Ureter (tissue), 1 donor: ENCODE data around the gene ASB13. TPM values are rescaled to one million over a fixed set of nuclear protein-coding genes. Genes with fewer than 3 reads are reported as not detected.
"Not testable (repeated sequence)": the region's sequence is repeated elsewhere in the genome, so short reads cannot be mapped to it uniquely, and the experiment has no call there.

Source experiments
- DNase-seq: peaks from one replicate; pipeline ENCODE4 v3.0.0-alpha.2; 2020; ENCODE audit warnings: low spot score
- total RNA-seq: library from RNA; stranded (reverse); gene quantifications from one replicate; pipeline ENCODE4 v1.2.4, GENCODE V29; 2023
- donor health status: DM: yes; HTN: yes; CAD: no.

ASB13 gene
- total RNA-seq, 1 donor from 2014 or later = 33.8 TPM

DNA sequence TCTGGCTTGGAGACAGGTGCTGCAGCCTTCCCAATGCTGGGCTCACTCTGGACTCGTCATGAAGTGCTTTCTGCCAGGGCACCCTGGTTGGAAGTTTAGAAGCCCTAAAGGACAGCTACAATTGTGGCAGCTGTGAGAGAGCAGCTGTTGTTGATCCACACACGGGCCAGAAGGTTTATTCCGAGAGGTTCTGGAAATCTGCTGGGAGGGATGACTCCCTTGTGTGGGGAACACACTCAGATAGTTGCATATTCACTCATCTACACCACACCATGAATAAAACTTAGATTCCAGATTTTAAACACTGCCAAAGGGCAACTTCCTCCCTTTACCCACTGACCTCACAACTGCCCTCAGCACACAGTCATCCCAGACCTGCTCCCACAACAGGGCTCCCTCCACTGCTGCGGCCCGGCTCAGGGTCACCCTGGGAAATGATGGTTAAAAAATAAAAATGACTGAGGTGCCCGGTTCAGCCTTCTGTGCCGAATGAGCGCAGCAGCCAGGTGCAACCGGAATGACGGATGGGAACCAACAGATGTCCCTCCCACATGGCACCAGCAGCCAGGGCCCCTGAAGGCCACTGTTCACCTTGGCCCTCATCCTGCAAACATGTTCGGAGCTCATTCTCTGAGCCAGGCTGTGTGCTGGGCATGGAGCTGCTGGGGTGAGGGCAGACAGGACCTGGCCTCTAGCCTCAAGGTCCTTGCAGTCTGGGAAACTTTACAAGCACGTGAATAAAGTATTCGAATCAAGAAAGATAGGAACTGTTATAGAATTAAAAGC, 40.2 kb downstream of the ASB13 start:
- no peak for DNase-seq

DNA sequence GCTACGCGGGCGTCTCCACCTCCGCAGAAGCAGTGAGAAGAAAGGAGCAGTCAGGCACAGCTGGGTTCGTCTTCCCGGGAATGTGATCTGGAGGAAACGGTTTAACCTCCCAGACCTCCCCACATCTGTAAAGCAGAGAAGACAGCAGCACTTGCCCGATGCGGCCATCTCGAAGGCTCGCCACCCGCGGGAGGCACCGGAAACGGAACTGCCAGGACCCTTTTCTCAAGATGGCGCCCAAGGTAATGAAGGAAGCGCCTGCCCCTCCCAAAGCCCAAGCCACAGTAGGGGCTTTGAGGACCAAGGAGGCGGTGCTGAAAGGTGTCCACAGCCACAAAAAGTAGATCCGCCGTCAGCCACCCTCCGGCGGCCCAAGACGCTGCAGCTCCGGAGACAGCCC, 41.7 kb downstream of the ASB13 start:
- DNase-seq = no peak

DNA sequence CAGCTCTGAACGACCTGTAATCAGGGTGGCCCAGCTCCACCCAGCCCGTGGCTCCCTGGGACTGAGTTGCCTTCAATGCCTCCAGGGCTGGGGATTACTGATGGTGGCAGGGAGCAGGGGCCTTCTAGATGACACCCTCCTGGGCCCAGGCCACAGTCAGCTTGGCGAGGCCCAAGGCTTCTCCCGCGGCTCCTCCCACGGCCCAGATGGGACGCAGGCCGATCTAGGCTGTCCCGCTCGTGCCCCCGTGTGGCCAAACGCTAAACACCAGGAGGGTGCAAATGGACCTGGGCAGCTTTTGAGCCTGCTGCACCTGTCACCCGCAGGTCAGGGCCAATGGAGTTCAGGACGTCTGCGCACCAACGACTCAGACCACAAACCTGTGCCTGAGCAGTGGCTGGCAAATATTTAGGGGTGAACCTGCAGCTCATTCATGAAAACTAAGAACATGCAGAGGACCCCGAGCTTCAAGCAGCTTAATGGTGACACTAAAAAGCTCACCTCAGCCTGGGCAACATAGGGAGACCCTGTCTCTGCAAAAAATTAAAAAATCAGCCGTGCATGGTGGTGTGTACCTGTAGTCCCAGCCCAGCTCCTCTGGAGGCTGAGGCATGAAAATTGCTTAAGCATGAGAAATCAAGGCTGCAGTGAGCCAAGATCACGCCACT, 43.2 kb downstream of the ASB13 start:
- peak; percentile 87 for DNase-seq

DNA sequence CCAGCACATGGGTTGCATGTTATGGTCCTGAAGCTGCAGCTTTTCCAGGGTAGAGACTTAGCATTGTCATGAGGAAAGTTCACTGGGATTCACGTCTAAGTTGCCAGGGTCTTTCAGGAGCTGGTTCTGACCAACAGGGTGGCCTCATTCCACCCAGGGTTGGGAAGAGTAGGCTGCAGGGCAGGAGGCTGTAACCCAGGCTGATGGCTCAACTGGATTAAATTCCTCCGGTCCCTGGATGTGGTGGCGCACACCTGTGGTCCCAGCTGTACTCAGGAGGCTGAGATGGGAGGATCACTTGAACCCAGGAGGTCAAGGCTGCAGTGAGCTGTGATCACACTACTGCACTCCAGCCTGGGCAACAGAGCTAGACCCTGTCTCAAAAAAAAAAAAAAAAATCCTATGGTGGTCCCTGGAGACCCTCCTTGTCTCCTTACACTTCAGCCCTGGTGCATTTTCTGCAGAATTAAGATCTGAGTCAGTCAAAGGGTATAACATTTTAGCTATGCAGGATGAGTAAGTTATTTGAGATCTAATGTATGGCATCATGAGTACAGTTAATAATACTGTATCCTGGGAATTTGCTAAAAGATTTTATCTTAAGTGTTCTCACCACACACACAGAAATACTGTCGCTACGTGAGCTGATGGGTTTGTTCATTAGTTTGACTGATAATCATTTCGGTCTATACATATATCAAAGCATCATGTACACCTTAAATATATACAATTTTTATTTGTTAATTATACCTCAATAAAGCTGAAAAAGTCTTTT, 44.0 kb downstream of the ASB13 start:
- no peak for DNase-seq

DNA sequence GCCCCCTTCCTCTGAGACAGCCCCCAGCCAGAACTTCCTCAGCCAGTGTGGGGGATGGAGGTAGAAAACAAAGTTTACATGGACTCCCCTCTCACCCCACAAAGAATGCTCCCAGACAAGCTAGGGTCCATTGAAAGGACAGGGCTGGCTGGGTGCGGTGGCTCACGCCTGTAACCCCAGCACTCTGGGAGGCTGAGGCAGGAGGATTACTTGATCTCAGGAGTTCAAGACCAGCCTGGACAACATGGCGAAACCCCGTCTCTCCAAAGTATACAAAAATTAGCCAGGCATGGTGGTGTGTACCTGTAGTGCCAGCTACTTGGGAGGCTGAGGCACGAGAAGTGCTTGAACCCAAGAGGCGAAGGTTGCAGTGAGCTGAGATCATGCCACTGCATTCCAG, 45.0 kb downstream of the ASB13 start:
- not testable (repeated sequence) for DNase-seq

DNA sequence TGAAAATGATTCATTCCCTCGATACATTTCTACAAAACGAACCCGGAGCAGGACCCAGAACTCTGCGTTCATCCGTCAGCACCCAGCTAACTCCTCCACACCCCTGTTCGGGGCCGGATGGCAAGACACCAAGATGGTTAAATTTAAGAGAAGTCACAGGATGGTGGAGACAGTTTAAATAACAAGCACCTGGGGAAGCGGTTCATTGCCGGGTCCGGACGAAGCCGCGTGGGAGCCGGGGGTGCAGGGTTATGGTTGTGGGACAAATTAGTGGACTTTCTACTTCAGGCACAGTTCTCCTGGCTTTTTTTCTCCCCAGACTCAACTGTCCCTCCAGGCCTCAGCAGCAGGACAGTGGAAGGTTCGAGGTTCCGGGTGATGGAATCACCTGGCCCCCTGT, 45.4 kb downstream of the ASB13 start:
- DNase-seq = no peak

DNA sequence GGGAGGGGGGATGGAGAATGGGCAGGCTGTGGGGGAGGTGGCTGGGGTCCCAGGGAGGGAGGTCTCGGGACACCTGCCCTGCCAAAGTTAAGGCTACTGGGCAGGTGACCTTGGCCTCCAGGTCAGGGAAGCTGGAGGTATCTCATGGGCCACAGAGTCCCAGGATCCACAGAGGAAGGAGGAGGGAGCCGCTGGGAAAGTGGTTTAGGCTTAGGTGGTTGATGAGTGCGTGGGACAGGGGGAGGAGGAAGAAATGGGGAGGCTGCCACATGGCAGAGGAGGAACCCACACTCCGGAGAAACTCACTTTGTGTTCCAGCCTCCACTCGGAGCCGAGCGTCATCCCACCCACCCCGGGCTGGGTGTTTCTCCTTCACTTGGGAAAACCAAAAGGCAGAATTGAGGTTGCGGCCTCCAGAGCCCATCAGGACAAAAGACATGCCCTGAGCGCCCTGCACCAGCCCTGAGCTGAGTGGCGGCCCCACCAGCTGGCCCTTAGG, 46.1 kb downstream of the ASB13 start:
- no peak for DNase-seq

DNA sequence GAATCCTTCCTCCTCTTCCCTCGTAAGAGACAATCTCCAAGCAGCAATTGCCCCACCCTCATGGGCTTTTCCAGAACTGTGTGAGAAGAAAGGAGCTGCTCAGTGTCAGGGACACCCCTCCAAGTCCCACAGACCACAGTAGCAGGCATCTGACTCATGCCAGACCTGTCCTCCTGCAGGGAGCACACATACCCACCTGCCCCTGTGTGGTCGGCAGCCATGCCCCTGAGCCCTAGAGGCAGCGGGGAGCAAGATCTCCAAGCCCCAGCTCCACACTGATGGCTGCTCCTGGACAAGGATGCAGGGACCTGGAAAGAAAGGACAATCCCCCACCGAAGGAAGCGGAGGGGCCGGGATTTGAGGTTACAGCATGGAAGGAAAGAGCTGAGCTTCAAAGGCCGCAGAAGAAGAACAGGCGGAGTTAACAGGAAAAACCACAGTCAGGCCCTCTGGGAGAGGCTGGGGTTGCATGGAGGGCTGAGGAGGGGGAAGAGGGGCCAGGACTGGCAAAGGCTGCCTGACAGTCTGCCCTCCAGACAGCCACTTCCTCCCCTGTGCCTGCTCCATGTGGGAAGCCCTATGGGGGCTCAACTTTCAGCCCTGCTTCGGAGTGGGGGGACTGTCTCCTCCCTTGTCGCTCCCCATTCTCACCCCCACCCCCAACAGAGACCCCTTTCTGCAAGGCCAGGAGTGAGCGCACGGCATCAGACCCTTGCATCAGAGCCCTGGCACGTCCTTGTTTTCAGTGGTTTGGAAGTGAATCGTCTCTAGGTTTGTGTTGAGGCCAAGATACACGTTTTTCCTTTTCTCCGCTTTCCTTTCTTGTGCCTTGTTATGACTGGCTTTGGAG, 46.8 kb downstream of the ASB13 start:
- DNase-seq = no peak

DNA sequence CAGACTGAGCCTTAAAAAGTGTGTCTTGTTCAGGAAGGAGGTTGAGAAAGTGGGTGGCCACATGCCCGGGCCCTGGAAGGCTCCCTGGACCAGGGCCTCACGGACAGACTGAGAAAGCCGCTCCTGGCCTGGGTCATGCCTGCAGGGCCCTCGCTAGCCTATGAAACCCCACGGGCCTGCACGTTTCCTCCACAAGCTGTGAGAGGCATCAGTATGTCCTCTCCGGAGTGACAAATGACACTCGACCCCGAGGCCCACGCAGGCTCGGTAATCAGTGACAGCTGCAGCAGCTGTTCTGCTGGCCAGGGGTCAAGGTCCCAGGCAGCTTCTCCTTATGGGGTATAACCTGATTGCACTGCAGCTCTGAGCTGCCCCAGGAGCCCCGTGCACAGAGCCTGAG, 47.6 kb downstream of the ASB13 start:
- peak; percentile 63 for DNase-seq

DNA sequence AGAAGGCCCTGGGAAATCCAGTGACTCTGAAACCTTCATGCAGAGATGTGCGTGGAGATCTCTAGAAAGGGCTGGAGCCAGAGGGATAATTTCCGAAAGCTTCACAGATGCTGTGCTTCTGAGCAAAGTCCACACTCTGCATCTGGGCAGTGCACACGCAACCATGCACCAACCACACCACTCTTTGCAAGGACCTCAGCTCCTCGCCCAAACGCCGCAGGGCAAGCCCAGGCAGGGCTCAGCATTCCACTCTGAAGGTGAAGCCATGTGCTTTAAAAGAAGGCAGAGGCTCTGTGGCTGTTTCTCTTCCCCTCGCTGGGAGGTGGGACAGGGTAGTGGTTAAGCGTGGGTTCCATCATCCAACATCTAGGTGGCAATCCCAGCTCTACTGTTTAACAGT, 48.4 kb downstream of the ASB13 start:
- DNase-seq = peak; percentile 67

DNA sequence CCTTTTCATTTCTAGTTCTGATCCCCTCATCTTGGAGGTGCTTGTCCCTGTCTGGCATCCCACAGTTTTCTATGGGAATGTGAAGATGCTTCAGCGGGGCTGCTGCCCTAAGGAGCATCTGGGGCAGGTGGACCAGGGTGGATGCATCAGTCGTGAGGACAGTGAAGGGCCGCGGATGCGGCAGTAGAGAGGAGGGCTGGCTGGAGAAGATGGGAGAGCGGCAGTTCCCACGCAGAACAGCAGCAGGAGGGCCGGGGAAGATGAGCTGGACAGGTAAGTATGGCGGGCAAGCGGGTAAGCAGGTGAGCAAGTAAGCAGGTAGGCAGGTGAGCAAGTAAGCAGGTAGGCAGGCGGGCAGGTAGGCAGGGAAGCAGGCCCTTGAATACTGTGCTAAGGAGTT, 48.9 kb downstream of the ASB13 start:
- DNase-seq = no peak

DNA sequence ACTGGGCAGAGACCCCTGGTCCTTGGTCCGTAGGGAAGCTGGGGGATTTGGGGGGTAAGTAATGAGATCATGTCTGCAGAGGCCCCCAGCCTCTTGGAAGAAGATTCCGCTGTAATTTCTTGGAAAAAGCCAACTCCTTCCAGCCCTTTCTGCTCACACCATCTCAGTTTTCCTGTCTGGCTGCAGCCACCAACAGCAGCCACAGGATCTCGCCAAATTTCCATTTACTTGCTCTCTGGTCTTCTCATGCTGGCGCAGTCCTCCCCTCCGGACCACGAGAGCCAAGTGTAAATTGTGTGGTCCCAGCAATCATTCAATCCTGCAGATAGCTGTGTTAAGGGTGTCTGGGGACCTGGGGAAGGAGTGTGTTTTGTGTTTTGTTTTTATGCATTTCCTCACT, 49.6 kb downstream of the ASB13 start:
- DNase-seq = no peak

DNA sequence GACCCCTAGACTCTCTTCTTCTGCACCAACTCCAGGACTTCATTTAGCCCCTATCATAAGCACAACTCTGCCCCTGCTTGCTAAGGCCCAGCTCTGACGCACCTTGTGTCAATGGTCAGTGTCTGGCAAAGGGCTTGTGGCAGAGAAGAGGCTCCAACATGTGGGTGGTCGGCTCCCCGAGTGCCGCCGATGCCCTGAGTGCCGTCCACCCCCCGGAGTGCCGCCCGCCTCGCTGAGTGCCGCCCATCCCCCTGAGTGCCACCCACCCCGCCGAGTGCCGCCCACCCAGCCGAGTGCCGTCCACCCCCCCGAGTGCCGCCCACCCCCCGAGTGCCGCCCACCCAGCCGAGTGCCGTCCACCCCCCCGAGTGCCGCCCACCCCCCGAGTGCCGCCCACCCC, 50.3 kb downstream of the ASB13 start:
- DNase-seq = no peak

DNA sequence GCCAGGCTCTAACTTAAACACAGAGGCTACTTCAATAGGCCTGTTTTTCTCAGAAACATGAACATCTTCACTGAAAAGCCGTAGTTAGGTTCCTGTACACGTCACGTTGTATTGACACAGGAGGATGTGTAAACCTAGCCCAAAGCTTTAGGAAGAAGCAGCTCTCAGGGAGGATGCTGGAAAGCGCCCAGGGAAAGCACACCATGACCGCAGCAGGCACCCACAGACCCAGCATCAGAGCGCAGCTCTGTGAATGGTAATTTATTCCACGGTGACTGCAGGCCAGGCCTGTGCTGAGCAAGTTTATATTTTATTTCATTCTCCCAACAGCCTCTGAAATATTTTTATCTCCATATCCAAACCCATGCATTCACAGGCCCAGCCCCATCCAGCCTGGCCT, 51.1 kb downstream of the ASB13 start:
- DNase-seq = no peak

DNA sequence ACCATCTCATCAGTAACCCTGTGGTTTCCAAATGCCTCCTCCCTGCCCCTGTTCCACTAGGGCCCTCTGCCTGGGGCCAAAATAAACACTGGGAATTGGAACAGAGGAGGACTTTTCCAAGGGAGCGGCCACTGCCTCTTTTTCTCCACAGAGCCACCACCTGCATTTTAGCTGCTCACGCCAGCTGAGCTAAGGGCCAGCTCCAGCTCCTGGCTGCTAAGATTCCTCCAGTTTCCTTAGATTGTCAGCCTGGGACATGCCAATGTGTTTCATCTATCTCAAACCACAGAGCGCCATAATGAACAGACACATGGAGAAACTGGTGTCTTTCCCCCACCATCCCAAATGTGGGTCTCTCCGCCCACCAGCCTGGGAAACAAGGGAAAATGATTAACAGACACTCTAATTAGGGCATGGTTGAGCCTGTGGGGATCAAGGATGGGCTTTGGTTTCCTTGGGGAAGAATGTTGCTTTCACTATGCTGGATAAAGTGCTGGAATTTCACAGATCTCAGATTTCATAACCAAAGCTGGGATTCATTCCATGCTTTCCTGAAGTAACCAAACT, 52.2 kb downstream of the ASB13 start:
- DNase-seq = no peak

DNA sequence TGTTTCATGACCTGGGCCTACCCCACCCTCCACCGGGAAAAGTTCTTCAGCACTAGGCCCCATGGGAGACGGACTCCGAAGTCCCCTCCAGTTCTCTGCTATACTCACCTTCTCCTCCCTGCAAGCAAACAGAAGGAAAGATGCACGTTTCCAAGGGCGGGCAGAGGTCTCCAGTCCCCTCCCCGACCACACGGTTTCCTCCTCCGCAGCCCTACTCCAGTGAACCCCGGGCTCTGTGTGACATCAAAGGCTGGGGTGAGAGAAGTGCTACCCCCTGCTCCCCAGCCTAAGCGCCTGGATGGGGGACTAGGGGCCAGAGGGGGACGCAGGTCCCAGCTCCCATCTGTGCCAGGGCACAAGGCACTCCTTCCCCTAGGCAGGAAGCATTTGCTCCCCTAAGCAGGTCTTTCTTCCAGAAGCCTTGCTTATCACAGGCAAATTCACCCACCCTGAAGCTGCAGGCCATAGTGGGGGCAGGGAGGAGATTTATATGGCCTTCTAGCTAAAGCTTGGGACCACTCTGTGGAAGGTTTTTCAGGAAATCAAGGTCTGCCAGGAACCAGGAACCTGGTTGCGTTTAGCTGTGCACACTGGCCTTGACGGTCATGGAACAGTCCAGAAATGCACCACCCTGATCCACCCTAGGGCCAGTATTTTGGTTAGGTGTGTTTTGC, 52.8 kb downstream of the ASB13 start:
- no peak for DNase-seq

DNA sequence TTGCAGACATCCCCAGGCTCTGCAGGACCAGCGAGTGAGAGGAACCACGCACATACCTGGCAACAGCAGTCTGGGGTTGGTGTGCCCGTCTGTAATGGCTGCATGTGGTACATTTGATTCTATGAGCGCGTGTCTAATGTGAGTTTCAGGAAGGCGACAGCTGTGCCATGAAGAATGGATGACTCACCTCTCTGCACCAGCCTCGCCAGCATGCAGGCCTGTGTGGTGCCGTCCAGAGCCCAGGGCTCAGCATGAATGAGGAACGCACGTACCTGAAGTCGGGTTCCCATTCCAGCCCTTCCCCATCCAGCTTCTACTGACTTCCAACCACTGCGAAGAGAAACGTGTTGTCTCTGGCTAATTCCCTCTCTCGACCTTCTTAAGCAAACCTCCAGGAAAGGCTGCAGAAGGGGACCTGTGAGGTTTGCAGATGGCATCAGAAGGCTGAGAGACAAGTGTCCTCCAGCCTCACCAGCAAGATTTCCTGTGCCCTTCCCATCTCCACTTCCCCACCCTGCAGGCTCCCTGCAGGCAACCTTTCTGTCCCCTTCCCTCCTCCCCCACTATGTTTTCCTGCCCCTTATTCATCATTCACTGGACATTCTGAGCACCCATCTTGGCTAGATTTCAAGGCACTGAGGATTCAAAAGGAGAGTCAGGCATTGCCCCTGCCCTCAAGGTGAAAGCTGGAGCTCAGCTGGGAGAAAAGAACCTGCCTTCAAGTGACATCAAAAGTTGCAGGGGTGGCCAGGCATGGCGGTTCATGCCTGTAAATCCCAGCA, 54.3 kb downstream of the ASB13 start:
- no peak for DNase-seq

DNA sequence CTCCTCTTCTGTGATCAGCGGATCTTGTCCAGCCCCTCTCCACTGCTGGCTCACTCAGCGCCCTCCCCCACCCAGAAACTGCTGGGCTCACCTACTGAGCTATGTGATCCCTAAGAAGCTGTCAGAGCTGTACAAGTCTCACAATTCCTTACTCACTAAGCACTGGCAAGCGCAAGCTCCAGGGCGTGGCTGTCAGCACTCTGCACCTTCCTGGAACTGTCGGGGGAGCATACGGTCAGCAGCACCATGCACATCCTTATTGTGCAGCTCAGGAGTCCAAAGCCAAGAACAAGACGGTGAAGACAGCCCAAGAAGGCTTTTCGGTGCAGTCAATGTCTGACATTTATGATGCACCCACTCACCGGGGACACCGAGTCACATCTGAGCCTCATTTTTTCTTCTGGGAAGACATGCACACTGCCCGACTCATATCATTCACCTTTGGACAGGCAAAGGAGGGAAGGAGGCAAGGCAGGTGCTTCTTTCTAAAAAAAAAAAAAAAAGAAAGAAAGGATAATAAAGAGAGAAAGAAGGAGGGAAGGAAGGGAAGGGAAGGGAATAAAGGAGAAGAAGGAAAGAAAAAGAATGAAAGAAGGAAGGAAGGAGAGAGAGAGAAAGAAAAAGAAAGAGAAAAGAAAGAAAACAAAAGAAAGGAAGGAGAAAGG, 56.3 kb downstream of the ASB13 start:
- DNase-seq = peak; percentile 71

DNA sequence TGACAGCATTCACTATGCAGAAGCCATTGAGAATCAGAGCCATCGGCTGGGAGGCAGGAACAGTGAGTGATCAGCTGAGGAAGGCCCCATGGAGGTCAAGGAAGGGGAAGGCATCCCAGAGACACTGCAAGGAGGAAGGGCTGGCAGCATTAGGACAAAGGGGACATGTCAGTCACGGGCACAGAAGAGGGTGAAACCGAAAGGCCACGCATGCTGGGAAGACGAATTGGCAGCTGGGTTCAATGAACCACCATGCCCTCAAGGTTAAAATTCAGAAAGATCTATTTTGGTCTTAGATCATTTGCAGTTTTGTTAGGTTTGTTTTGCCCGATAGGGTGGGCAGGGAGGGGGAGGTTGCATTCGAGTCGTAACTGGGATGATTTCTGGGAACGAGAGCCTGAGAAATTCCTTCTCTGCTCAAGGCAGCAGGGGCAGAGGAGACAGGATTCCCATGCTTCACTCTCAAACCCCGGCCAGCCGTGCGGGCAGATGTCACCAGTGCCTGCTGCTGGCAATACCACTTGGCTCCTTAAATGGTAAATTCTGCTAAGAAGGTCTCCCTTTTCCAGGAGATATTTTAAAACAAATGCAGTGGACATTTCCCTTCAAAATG, 57.7 kb downstream of the ASB13 start:
- DNase-seq = no peak
